Posterior vena cava (tissue), 2 donors: ENCODE data around the gene MAPK8IP1. TPM values are rescaled to one million over a fixed set of nuclear protein-coding genes. Genes with fewer than 3 reads are reported as not detected.

Source experiments
- total RNA-seq, 2 donors: library from RNA; stranded (reverse); fragmentation: NEBNext Ultra II Directional; extraction: Animal tissue kit (Norgen Biotek cat#: 25700); gene quantifications; one replicate each; pipeline ENCODE4 v1.2.1, GENCODE V29; 2021
- donor health status: DM: yes; HTN: yes; CAD: no.
- donor health status: DM: yes; HTN: yes; CAD: no.

MAPK8IP1 gene
- total RNA-seq, 2 donors from 2014 or later: 8.5 to 10.9 TPM

Other genes with a start within 250 kb of the MAPK8IP1 start
- gene CHST1, start 220.0 kb upstream of the MAPK8IP1 start, total RNA-seq: 1 to 10 TPM; 3.3 to 5.2 TPM
- 10 to 100 TPM; 13.4 to 13.6 TPM for gene SLC35C1, start 80.5 kb upstream of the MAPK8IP1 start, total RNA-seq
- 10 to 100 TPM; 32.2 to 49.5 TPM for gene CRY2, start 38.2 kb upstream of the MAPK8IP1 start, total RNA-seq
- gene FREY1, start 21.6 kb downstream of the MAPK8IP1 start, total RNA-seq: under 1 TPM in 1 of 2 donors, not detected in 1; 0.57 TPM
- 10 to 100 TPM; 13.3 to 18.8 TPM for gene PEX16, start 32.2 kb downstream of the MAPK8IP1 start, total RNA-seq
- gene LARGE2, start 37.0 kb downstream of the MAPK8IP1 start, total RNA-seq: not detected
- gene PHF21A, start 235.8 kb downstream of the MAPK8IP1 start, total RNA-seq: 10 to 100 TPM; 40.2 to 54.0 TPM